M059J (cell line): ENCODE results near the gene HABP4. TPM values are rescaled to one million over a fixed set of nuclear protein-coding genes. Genes with fewer than 3 reads are reported as not detected.

Source experiments
- DNase-seq: peaks from one replicate; pipeline ENCODE4 v3.0.0-alpha.2; 2012; ENCODE audit warnings: low read depth
- total RNA-seq: library from RNA; depleted of rRNA; stranded (reverse); fragments of >200 nt; shearing (Covaris generic); gene quantifications from 2 replicates; pipeline ENCODE4 v1.2.3, GENCODE V29; 2014; rRNA removed

Gene HABP4
- 9.2 and 13.6 TPM in 2 replicates for total RNA-seq

- DNase-seq, result peak; percentile 93
These were observed at the start of gene HABP4 for GRCh38 chr9:96449845-96450612. TSS of gene HABP4 (plus strand) at chr9:96450169. CDS start at chr9:96450280, 111 bp downstream.

GRCh38 chr9:96408409-96409280 is 41.3 kb upstream of the HABP4 start:
- no peak for DNase-seq

GRCh38 chr9:96411129-96411838 is 38.7 kb upstream of the HABP4 start:
- DNase-seq, result no peak

- DNase-seq, result no peak
These were observed 37.6 kb upstream of the HABP4 start for GRCh38 chr9:96412174-96412913.

GRCh38 chr9:96413302-96414221 is 36.4 kb upstream of the HABP4 start:
- DNase-seq, result no peak

GRCh38 chr9:96417051-96417586 is 32.9 kb upstream of the HABP4 start:
- DNase-seq, result peak; percentile 80

GRCh38 chr9:96417661-96418082 is 32.3 kb upstream of the HABP4 start:
- DNase-seq, result peak; percentile 39

- peak; percentile 98 for DNase-seq
These were observed 31.7 kb upstream of the HABP4 start, which contains the start of gene ZNF367 for GRCh38 chr9:96418083-96418919. TSS of gene ZNF367 (minus strand) at chr9:96418370. CDS start at chr9:96418032, 338 bp downstream.

GRCh38 chr9:96418920-96419690 is 30.9 kb upstream of the HABP4 start:
- DNase-seq, result peak; percentile 85

- DNase-seq, result no peak
These were observed 30.3 kb upstream of the HABP4 start for GRCh38 chr9:96419691-96419969.

- DNase-seq, result peak; percentile 100
These were observed 29.3 kb upstream of the HABP4 start for GRCh38 chr9:96420468-96421219.

- DNase-seq, result no peak
These were observed 26.5 kb upstream of the HABP4 start for GRCh38 chr9:96423322-96423984.

- DNase-seq, result no peak
These were observed 26.0 kb upstream of the HABP4 start for GRCh38 chr9:96423985-96424336.

- DNase-seq, result no peak
These were observed 24.3 kb upstream of the HABP4 start for GRCh38 chr9:96425500-96426169.

- DNase-seq, result no peak
These were observed 20.2 kb upstream of the HABP4 start for GRCh38 chr9:96429732-96430131.

GRCh38 chr9:96430377-96430776 is 19.6 kb upstream of the HABP4 start:
- DNase-seq, result no peak

GRCh38 chr9:96435345-96435744 is 14.6 kb upstream of the HABP4 start:
- peak; percentile 36 for DNase-seq
